ENCODE measurements around the gene GLIPR1L1.

DNA sequence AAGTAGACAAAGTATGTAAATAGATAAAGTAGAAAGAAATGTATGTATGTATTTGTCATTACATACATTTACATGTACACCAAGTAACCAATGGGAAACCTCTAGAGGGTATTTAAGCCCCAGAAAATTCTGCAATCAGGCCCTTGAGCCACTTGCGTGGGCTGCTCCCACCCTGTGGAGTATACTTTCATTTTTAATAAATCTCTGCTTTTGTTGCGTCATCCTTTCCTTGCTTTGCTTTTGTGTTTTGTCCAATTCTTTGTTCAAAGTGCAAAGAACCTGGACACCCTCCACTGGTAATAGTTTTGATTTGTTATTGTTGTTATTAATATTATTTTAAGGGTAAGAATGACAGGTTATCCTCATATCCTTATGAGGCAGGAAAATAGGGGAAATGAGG, 26.2 kb upstream of the GLIPR1L1 start:
- no peak for TF ChIP-seq EZH2 (IDR thresholded peaks at IDR 0.05)
- TF ChIP-seq POLR2AphosphoS5 (IDR thresholded peaks at IDR 0.05; ENCODE audit: borderline replicate concordance, low read depth, low read length) = no peak
